ENCODE measurements around the gene LNP1. TPM values are rescaled to one million over a fixed set of nuclear protein-coding genes. Genes with fewer than 3 reads are reported as not detected.

Gene LNP1
- total and polyA plus RNA-seq, 9 of the 15 experiments (the other 6 are each of a cell fraction or from before 2014, with no cell fraction given), result 1.9 to 5.2 (median 4.5) TPM

GRCh38 chr3:100449214-100449613 lies 47.9 kb downstream of the LNP1 start:
- Histone ChIP-seq H3K9ac (ENCODE audit: insufficient read depth in 1 of 2, low read depth in 2 of 2, low read length in 2 of 2) (no peak overlapping the region), H3K4me1 (replicated peaks in 1 of 2; ENCODE audit: control insufficient read depth in 2 of 2, insufficient read depth in 2 of 2, low read length in 2 of 2) (no peaks in the 10 kb centered on the region), H4K20me1 (replicated peaks; ENCODE audit: control insufficient read depth, insufficient read depth, low read length) (no peaks in the 10 kb centered on the region), H3K36me3 (ENCODE audit: control insufficient read depth, insufficient read depth, low read length) (no peaks in the 10 kb centered on the region), H3K9me1 (ENCODE audit: control insufficient read depth, insufficient read depth, low read length) (no peaks in the 10 kb centered on the region), H3K9me3 (replicated peaks; ENCODE audit: control insufficient read depth, insufficient read depth, low read depth, low read length) (no peaks in the 10 kb centered on the region), H3K27ac (ENCODE audit: extremely low read depth, low read depth, low read length) (no peak overlapping the region), H3K4me3 (no peak overlapping the region), H3K27me3 (ENCODE audit: control insufficient read depth in 2 of 2, insufficient read depth in 2 of 2, low read length in 2 of 2) (no peaks in the 10 kb centered on the region), H2AFZ (ENCODE audit: low read depth, low read length) (no peak overlapping the region), H3K4me2 (ENCODE audit: insufficient read depth, low read length) (no peak overlapping the region), H3K79me2 (ENCODE audit: control insufficient read depth, insufficient read depth, low read length) (no peaks in the 10 kb centered on the region)
- no TSS peak for BruUV-seq (replicated peaks)
- intact Hi-C loops (cut with micrococcal nuclease) (no loop called here), in situ Hi-C loops (cut with MboI) (no loop called here)
- ChIA-PET CTCF (ENCODE audit: low intra/inter-chr PET ratio) (no interaction called here), POLR2A (interaction anchor here (1.1 kb wide), 2 partner anchors 12 to 22 kb away, joined by 3 to 4 read pairs; no protein-coding TSS in a partner anchor)
- 31% methylated on average over 2 of the region's 2 CpGs for WGBS (ENCODE audit: insufficient coverage, low coverage, missing lambda C conversion rate)
- DNase-seq (ENCODE audit: extremely low read depth in 1 of 4, low spot score in 3 of 4) (no peak), ATAC-seq (no peak), FAIRE-seq (no peak)
- no peak for TF ChIP-seq PURB (CRISPR knock-in tag; IDR thresholded peaks at IDR 0.05; ENCODE audit: low read depth)
- no peak for TF ChIP-seq TCF7 (IDR thresholded peaks at IDR 0.05; ENCODE audit: borderline replicate concordance)
- TF ChIP-seq PATZ1 (CRISPR knock-in tag; IDR thresholded peaks at IDR 0.05; ENCODE audit: borderline replicate concordance), result no peak
- TF ChIP-seq ZNF253 (CRISPR knock-in tag; conservative IDR thresholded peaks at IDR 0.05), result no peak
- no peak for TF ChIP-seq CREB3L1 (IDR thresholded peaks at IDR 0.05; ENCODE audit: borderline replicate concordance, low read depth)
- no peak for TF ChIP-seq GABPB2 (CRISPR knock-in tag; conservative IDR thresholded peaks at IDR 0.05)
- TF ChIP-seq IRF2 (CRISPR knock-in tag; IDR thresholded peaks at IDR 0.05), result no peak
- no peak for TF ChIP-seq HMG20A (CRISPR knock-in tag; conservative IDR thresholded peaks at IDR 0.05)
- no peak for TF ChIP-seq STAT5B (CRISPR knock-in tag; IDR thresholded peaks at IDR 0.05)
- TF ChIP-seq HLTF (IDR thresholded peaks at IDR 0.05), result no peak
- TF ChIP-seq CLOCK (CRISPR knock-in tag; IDR thresholded peaks at IDR 0.05; ENCODE audit: borderline replicate concordance), result no peak
- no peak for TF ChIP-seq ZNF785 (CRISPR knock-in tag; IDR thresholded peaks at IDR 0.05)
- TF ChIP-seq NFIX (CRISPR knock-in tag; IDR thresholded peaks at IDR 0.05; ENCODE audit: low read depth), result no peak
- TF ChIP-seq ARNT (IDR thresholded peaks at IDR 0.05), result no peak
- TF ChIP-seq ZNF263 (CRISPR knock-in tag; IDR thresholded peaks at IDR 0.05; ENCODE audit: borderline replicate concordance), result no peak

Measured in K562 (cell line).